SIG-M5 (cell line): ENCODE results near the gene GRIN2C.

ENCODE experiments used
- DNase-seq: peaks from one replicate; lab custom pipeline; 2025; lab: John Stamatoyannopoulos, UW

GRIN2C gene

GRCh38 chr17:74846621-74847020 lies 13.1 kb downstream of the GRIN2C start:
- no peak for DNase-seq

- DNase-seq: no peak
These were observed 16.4 kb downstream of the GRIN2C start for GRCh38 chr17:74843352-74843627.

- no peak for DNase-seq
These were observed 16.9 kb downstream of the GRIN2C start for GRCh38 chr17:74842599-74843351.

- DNase-seq: no peak
These were observed 17.5 kb downstream of the GRIN2C start for GRCh38 chr17:74842146-74842598.

- DNase-seq: no peak
These were observed 18.6 kb downstream of the GRIN2C start for GRCh38 chr17:74840989-74841666.

DNA sequence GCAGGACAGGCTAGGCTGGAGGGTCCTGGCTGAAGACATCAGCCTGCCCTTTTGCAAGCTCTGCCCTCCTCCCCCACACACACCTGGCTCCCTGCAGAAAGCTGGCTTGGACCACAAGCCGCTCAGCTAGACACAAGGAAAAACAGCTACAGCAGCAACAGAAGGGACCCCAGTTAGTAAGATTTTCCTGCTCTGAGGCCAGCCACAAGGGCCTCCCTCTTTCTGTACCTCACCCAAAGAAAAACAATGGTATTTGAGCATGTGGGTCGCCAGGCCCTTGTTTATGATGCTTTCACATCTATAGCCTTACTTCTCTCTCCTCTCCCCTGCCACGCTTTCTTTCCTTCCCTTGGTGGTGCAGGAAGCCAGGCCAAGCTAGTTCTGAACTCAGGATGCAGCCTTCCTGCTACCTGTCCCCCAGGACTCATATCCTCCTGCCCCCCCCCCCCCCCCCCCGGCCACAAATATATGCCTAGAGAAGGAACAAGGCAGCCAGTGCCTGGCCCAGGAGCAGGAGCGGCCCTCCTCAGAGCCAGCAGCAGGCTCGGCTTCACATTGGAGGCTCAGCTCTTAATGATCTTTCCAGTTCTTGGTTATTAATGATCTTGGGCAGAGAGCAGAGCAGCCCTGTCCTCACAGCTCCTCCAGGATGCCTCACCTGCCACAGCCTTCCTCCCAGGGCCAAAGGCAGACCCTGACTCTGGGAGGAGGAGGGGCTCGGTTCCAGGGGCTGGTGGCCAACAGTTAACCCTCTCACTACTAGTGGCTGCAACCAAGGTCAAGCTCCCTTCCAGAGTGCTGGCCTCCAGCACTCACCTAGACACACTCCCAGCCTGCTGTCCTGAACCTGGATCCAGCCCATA lies 19.5 kb downstream of the GRIN2C start:
- no peak for DNase-seq

DNA sequence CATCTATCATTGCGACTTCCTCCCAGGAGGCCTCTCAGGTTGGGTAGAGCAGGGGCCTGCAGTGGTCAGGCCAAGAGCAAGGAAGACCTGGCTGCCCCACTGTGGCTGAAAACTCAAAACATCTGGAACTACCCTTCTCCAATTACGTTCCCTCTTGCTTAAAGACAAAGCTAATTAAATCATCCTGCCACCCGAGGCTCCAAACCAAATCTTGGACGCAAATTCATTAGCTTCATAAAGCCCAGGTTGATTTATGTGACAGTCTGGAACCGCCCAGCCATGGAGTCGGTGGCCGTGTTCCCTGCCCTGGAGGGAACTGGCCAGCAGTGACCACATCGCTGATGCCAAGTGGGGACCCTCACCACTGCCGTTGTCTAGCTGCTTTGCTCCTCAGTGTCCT lies 21.4 kb downstream of the GRIN2C start:
- no peak for DNase-seq

DNA sequence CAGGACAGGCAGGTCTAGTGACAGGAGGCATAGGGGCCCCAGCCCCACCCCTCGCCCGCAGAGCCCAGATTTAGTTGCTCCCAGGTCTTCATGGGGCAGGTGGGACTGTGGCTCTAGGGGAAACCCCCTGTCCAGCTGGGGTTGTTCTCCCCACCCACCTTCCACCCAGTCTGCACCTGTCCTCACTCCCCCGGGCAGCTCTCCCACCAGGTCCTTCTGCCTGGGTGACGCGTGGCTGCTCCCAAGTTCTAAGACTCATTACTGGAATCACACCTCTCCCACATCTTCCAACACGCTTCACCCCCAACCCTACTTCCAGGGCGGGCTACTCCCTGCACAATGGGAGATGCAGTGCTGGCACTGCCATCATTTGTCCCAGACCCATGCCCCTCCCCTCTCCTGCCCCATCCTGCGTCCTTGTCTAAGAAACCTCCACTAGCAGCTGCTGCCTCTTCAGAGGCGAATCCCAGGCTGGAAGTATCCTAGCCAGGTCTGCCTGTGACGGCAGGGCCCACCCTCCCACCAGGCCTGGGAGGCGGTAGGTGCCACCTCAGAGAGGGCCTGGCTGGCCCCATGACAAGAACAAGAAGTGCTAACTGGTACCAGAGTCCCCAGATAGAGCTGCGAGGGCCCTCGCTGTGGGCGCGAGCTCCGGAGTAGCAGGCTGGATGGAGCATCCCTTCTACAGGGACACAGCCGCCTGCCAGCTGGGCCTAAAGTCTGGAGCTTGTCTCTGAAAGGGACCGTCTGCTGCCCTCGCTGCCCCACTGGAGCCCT lies 22.8 kb downstream of the GRIN2C start:
- no peak for DNase-seq

GRCh38 chr17:74836191-74836590 lies 23.5 kb downstream of the GRIN2C start:
- DNase-seq: no peak

DNA sequence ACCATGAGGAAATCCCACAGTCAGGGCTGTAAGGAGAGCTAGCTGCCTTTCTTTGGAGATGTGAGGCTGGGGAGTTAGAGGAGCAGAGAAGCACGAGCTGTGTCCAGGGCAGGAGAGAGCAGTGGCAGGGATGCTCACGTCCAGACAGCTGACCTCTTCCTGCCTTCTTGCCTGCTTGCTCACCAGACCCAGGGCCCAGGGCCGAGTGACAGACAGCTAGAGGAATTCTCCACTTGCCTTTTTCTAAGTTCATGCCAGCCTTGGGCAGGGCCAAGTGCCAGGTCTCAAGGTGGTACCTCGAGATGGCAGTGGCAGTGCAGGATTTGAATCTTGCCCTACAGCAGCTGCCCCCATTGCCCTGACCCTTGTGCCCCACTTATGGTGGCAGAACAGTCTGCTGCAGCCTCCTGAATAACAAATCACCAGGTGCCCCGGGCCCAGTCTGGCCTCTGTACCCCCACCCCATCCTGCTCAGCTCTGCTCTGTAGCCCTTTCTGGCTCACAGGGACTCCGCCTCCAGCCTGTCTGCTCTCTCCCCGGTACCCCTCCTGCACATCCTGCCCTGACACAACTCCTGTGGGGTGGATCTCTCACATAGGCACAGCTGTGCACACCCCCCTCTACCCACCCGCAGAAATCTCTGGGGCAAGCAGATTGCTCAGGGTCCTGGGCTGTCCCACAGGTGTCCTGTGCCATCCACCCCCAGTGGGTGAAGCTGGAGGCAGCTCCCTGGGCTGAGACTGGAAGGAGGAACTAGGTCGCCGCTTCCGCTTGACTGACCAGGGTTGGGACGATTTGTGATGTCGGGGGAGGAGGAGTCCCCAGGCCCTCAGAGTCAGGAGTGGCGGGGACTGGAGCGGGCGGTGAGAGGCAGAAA lies 25.9 kb downstream of the GRIN2C start:
- no peak for DNase-seq

DNA sequence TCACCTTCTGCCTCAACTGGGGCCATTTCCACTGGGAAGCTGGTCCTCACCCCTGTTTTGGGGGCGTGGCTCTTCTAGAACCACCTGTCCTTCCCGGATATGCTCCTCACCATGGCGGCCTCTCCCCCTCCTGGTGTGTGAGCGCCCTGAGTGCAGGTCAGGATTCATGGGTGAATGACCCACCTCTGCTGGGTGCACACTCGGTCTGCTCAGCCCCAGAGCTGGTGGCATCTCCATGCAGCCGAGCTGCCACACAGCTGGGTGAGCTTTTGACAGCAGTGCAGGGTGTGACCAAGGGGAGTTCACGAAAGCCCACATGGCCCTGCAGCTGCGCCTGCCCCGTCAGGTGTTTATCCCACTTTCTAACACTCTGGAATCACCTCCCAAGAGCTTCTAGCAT lies 27.3 kb downstream of the GRIN2C start:
- no peak for DNase-seq

DNA sequence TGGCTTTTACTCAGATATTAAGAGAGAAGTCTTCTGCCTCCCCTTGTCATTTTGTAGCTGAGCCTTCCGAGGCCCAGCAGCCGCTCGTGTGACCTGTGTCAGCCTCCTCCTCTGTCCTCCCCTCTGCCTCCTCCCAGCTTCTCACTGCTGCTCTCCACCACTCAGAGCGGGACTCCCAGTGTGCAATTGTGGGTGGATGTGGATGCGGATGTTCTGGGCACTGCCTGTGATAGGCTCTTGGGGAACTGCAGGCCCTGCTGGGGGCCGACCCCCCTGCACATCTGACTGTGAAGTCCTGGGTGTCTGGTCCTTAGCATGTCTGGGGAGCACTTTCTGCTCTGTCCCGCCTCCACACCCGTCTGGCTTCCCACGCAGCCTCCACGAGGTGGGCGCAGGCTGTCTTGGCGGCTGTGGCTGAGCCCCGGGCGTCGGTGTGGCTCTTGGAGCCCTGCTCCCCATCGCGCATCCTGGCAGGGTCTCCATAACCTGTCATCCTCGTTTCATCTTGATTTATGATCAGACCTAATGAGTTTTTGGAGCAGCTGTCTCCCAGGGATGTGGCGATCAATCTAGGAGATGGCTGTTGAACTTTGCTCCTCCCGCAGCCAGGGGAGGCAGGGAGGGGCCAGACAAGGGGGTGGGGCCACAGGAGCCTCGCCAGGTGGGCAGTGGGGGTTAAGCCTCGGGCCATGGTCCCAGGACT lies 28.1 kb downstream of the GRIN2C start:
- DNase-seq: no peak

GRCh38 chr17:74830861-74831260 lies 28.8 kb downstream of the GRIN2C start:
- DNase-seq: no peak

DNA sequence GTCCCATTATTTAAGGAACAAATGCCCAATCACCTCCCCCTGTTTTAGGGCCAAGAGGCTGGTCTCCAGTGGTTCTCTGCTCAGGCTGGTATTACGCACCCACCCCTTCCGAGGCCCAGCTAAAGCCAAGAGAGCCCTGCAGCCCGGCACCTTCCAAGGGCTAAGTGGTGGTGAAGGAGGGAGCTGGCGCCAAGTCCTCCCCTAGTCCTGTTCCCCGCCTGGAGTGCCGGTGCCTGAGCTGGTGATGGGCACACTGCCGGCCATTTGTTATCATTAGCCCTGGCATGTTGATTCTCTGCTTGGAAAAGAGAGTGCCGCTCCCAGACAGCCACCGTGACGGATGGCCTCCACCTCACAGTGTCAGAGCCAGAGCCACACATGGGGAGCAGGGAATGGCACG lies 31.9 kb downstream of the GRIN2C start:
- DNase-seq: no peak

- no peak for DNase-seq
These were observed 33.5 kb downstream of the GRIN2C start for GRCh38 chr17:74825952-74826719.

DNA sequence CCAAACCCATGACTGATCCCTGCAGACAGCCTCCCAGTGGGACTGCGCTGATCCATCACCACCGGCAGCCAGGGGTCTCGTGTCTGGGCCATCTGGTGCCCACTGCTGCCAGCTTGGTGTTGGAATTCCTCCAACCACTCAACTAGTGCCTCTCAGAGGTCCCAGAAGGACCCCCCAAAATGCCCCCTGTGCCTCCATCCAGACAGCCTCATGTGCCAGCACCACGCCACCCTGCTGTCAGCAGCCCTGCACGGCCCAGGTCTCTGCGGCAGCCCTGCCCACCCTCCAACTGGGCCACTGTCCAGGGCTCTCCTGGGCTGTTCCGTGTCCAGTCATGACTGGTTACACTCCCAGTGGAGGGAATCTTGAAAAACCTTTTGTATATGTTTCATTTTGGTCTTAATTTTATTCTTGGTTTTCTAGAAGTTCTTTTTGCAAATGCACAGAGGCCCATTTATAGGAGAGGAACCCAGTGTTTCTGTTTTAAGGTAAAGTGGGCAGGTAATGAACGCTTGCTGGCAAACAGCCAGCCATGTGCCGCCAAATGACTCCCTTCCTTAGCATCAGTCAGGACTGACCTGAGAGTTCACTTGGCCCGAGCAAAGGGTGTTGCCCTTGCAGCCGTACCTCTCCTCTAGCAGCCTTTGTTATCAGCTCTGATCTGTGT lies 34.6 kb downstream of the GRIN2C start:
- DNase-seq: no peak

DNA sequence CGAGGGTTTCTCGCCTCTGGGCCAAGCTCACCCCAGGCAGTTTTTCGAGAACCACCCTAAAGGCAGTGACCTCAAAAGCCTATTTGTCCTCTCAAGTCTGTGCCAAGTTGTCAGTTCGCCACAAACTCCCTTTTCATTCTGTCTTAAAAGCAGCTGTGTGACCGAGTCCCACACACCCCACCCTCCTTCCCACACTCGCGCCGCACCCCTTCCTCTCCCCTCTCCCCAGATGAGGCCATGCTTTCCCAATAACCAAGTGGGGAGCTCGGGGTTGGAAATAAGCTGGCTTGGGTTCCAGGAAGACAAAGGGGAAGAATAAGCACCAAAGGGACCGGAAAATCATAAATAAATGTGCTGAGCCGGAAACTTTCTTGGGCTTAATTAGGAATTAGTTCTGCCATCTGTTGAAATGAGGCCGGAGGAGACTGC lies 36.7 kb downstream of the GRIN2C start:
- DNase-seq: no peak

DNA sequence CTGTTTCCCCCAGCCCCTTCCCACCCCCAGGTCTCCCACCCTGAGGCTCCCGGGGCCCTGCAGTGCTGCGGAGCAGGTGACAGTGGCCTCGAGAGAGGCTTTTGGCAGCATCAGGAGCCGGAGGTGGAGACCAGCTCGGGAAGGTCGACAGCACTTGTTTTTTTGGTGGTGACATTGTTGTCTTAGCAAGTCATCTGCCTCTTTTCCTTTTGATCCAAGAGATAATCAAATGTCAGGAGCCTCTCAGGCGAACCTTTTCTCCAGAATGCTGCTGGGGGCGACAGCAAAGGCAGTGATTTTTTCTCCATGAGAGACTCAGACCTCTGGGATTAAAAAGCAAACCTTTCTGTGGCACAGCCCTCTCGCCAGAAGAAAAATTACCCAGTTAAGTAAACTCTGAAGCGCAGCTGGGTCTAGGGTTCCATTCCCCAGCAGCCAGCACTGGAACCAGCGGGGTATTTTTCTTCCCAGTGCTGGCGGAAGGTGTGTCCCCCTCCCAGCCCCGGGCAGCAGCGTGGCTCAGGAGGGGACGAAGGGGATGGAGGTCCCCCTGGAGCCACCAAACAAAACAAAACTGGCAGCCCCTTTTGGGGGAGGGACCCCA lies 37.2 kb downstream of the GRIN2C start:
- no peak for DNase-seq
